DMS 273 treated with DMSO at 0.1 percent for 48 hours (cell line): ENCODE measurements around the gene SF3B6.
"Not testable (repeated sequence)": the region's sequence is repeated elsewhere in the genome, so short reads cannot be mapped to it uniquely, and the experiment has no call there.

Source experiments
- DNase-seq: peaks from one replicate; lab custom pipeline; 2025; lab: John Stamatoyannopoulos, UW

The SF3B6 gene

GRCh38 chr2:24093270-24093669 is 17.1 kb upstream of the SF3B6 start:
- not testable (repeated sequence) for DNase-seq

- DNase-seq, result no peak
Measured at GRCh38 chr2:24088821-24089359, 12.8 kb upstream of the SF3B6 start.

- no peak for DNase-seq
Measured at GRCh38 chr2:24087032-24087431, 10.9 kb upstream of the SF3B6 start.

- no peak for DNase-seq
Measured at GRCh38 chr2:24086241-24086640, 10.1 kb upstream of the SF3B6 start.

- DNase-seq, result no peak
Measured at GRCh38 chr2:24085200-24085489, 9.0 kb upstream of the SF3B6 start.

GRCh38 chr2:24084386-24085199 is 8.5 kb upstream of the SF3B6 start, which contains the start of gene TP53I3:
TSS of gene TP53I3 (minus strand) at chr2:24084834. CDS start at chr2:24084326, 508 bp downstream.
- peak; percentile 78 for DNase-seq

- peak; percentile 28 for DNase-seq
Measured at GRCh38 chr2:24083567-24084385, 7.7 kb upstream of the SF3B6 start.

GRCh38 chr2:24082787-24083566 is 6.9 kb upstream of the SF3B6 start:
- no peak for DNase-seq

- DNase-seq, result no peak
Measured at GRCh38 chr2:24080701-24081100, 4.6 kb upstream of the SF3B6 start.

- DNase-seq, result no peak
Measured at GRCh38 chr2:24077879-24078278, 1.8 kb upstream of the SF3B6 start.

- no peak for DNase-seq
Measured at GRCh38 chr2:24077535-24077877, 1.4 kb upstream of the SF3B6 start.

- DNase-seq, result no peak
Measured at GRCh38 chr2:24076849-24077534, 866 bp upstream of the SF3B6 start.

GRCh38 chr2:24075259-24075658 is 867 bp downstream of the SF3B6 start:
- DNase-seq, result no peak

GRCh38 chr2:24073816-24074215 is 2.3 kb downstream of the SF3B6 start:
- DNase-seq, result no peak

GRCh38 chr2:24072259-24072658 is 3.9 kb downstream of the SF3B6 start:
- DNase-seq, result no peak

GRCh38 chr2:24065341-24065740 is 10.8 kb downstream of the SF3B6 start:
- DNase-seq, result no peak

GRCh38 chr2:24058564-24059271 is 17.4 kb downstream of the SF3B6 start:
- DNase-seq, result no peak

GRCh38 chr2:24055750-24056149 is 20.4 kb downstream of the SF3B6 start:
- no peak for DNase-seq

GRCh38 chr2:24054366-24055010 is 21.6 kb downstream of the SF3B6 start:
- no peak for DNase-seq

- no peak for DNase-seq
Measured at GRCh38 chr2:24052951-24053350, 23.2 kb downstream of the SF3B6 start.

- DNase-seq, result no peak
Measured at GRCh38 chr2:24051833-24052232, 24.3 kb downstream of the SF3B6 start.
